OCI-LY3 (cell line): Measurements from ENCODE around the gene ZNF598.

Experiments used
- H2AFZ ChIP-seq: fragments of 200-600, 300-600 bp; shearing (Covaris generic); 2 replicates; pipeline ENCODE4 v1.6.0; 2014; ENCODE audit warnings: antibody characterized with exemption, low read depth, low read length
- H3K27ac ChIP-seq: fragments of 200-600, 300-600 bp; sonication (generic); 2 replicates; pipeline ENCODE4 v1.5.1; 2014; ENCODE audit warnings: mild to moderate bottlenecking, low read length, moderate library complexity, mixed read lengths
- H3K27me3 ChIP-seq: fragments of 200-600, 300-600 bp; sonication (generic); 2 replicates; pipeline ENCODE4 v1.6.1; 2014; ENCODE audit warnings: low read depth, low read length, mixed read lengths
- H3K36me3 ChIP-seq: fragments of 200-600, 300-600 bp; sonication (generic); replicated peaks from 2 replicates; pipeline ENCODE3; 2014; ENCODE audit warnings: low read depth, low read length, mixed read lengths
- H3K4me1 ChIP-seq: fragments of 300-600, 200-600 bp; sonication (generic); 2 replicates; pipeline ENCODE4 v1.6.1; 2014; ENCODE audit warnings: low read length, mixed read lengths
- H3K4me2 ChIP-seq: fragments of 200-600, 300-600 bp; sonication (generic); 2 replicates; pipeline ENCODE4 v1.6.1; 2014; ENCODE audit warnings: low read length, mixed read lengths
- H3K4me3 ChIP-seq: fragments of 300-600, 200-600 bp; sonication (generic); 2 replicates; pipeline ENCODE4 v1.5.1; 2014; ENCODE audit warnings: antibody characterized with exemption, mild to moderate bottlenecking, low read length, moderate library complexity
- H3K79me2 ChIP-seq: fragments of 300-600, 200-600 bp; shearing (Covaris generic); 2 replicates; pipeline ENCODE4 v1.6.1; 2014; ENCODE audit warnings: mild to moderate bottlenecking, low read length, mixed read lengths
- H3K9ac ChIP-seq: fragments of 300-600, 200-600 bp; shearing (Covaris generic); 2 replicates; pipeline ENCODE4 v1.6.0; 2014; ENCODE audit warnings: mild to moderate bottlenecking, low read length, moderate library complexity
- H3K9me3 ChIP-seq: fragments of 200-600, 300-600 bp; shearing (Covaris generic); 2 replicates; pipeline ENCODE4 v1.6.1; 2014; ENCODE audit warnings: low read length, mixed read lengths; ENCODE audit not compliant: insufficient read depth
- H4K20me1 ChIP-seq: fragments of 200-600, 300-600 bp; sonication (generic); 2 replicates; pipeline ENCODE4 v1.6.1; 2016; ENCODE audit warnings: low read length, mixed read lengths; ENCODE audit not compliant: insufficient read depth
- CTCF ChIP-seq: fragments of 200-600, 300-600 bp; sonication (generic); IDR thresholded peaks from 2 replicates; pipeline ENCODE4 v1.5.1; 2014; ENCODE audit warnings: antibody characterized with exemption, low read length, low read depth
- EZH2phosphoT487 ChIP-seq: fragments of 200-600 bp; shearing (Covaris generic); IDR thresholded peaks from 2 replicates; pipeline ENCODE4 v1.6.1; 2018; ENCODE audit warnings: antibody characterized with exemption, mixed run types, low read depth

ZNF598 gene

GRCh38 chr16:2019921-2020831 is 10.6 kb upstream of the ZNF598 start:
- Histone ChIP-seq H3K27ac (no peak overlapping the region), H3K4me1 (peaks cover 10% of the 10 kb centered on the region; the same call in 1 of the 2 replicates), H4K20me1 (no peaks in the 10 kb centered on the region), H3K9me3 (no peaks in the 10 kb centered on the region), H2AFZ (no peak overlapping the region), H3K4me3 (no peak overlapping the region), H3K27me3 (no peaks in the 10 kb centered on the region), H3K36me3 (no peaks in the 10 kb centered on the region), H3K9ac (no peak overlapping the region), H3K4me2 (no peak overlapping the region), H3K79me2 (no peaks in the 10 kb centered on the region)
- no peak for TF ChIP-seq EZH2phosphoT487
- TF ChIP-seq CTCF = no peak

GRCh38 chr16:2019518-2019920 is 9.9 kb upstream of the ZNF598 start, which contains the start of gene NPW:
NPW (plus strand) TSS chr16:2019785.
- Histone ChIP-seq H4K20me1 (no peaks in the 10 kb centered on the region), H3K4me3 (no peak within 1 kb of the TSS), H3K9ac (no peak within 1 kb of the TSS), H3K4me1 (peaks cover 10% of the 10 kb centered on the region; the same call in 1 of the 2 replicates), H3K4me2 (no peak within 1 kb of the TSS), H3K27ac (no peak within 1 kb of the TSS), H3K36me3 (no peaks in the 10 kb centered on the region), H3K27me3 (no peaks in the 10 kb centered on the region), H3K79me2 (no peaks in the 10 kb centered on the region), H2AFZ (no peak within 1 kb of the TSS), H3K9me3 (no peaks in the 10 kb centered on the region)
- TF ChIP-seq CTCF = no peak
- TF ChIP-seq EZH2phosphoT487 = no peak

GRCh38 chr16:2016407-2016922 is 6.8 kb upstream of the ZNF598 start:
- no peaks in the 10 kb centered on the region for H3K79me2 ChIP-seq
- no peaks in the 10 kb centered on the region for H3K36me3 ChIP-seq
- H4K20me1 ChIP-seq = no peaks in the 10 kb centered on the region
- H3K4me1 ChIP-seq = no peaks in the 10 kb centered on the region
- H3K4me2 ChIP-seq = no peak overlapping the region
- H3K27me3 ChIP-seq = no peaks in the 10 kb centered on the region
- H2AFZ ChIP-seq = no peak overlapping the region
- H3K4me3 ChIP-seq = no peak overlapping the region
- TF ChIP-seq EZH2phosphoT487 = no peak
- TF ChIP-seq CTCF = peak; percentile 53
- no peak overlapping the region for H3K27ac ChIP-seq
- H3K9me3 ChIP-seq = no peaks in the 10 kb centered on the region
- no peak overlapping the region for H3K9ac ChIP-seq

GRCh38 chr16:2015947-2016208 is 6.3 kb upstream of the ZNF598 start:
- H3K9ac ChIP-seq = no peak overlapping the region

More at GRCh38 chr16:2015947-2016208, 6.3 kb upstream of the ZNF598 start:
- no peak overlapping the region for H3K4me3 ChIP-seq
- H3K4me2 ChIP-seq = no peak overlapping the region
- no peaks in the 10 kb centered on the region for H3K27me3 ChIP-seq
- H4K20me1 ChIP-seq = no peaks in the 10 kb centered on the region
- no peaks in the 10 kb centered on the region for H3K79me2 ChIP-seq
- no peaks in the 10 kb centered on the region for H3K36me3 ChIP-seq
- no peak overlapping the region for H3K27ac ChIP-seq
- H3K9me3 ChIP-seq = no peaks in the 10 kb centered on the region
- H2AFZ ChIP-seq = no peak overlapping the region
- H3K4me1 ChIP-seq = peaks cover under 1% of the 10 kb centered on the region
- TF ChIP-seq CTCF = no peak
- no peak for TF ChIP-seq EZH2phosphoT487
